Measurements from ENCODE around the gene HFE.
A peak's percentile ranks its signal among the peaks of the same experiment; 100 is the strongest.

Gene HFE

GRCh38 chr6:26120807-26121140, 33.5 kb downstream of the HFE start:
- peak overlapping the region; percentile 2; the same call in 1 of the 2 replicates for H3K4me2 ChIP-seq (ENCODE audit: insufficient read depth, low read length)
- peaks cover 35% of the 10 kb centered on the region for H3K4me1 ChIP-seq (ENCODE audit: insufficient read depth, low read length)
- H4K20me1 ChIP-seq (ENCODE audit: insufficient read depth, low read length), result peaks cover 17% of the 10 kb centered on the region
- peaks cover 8% of the 10 kb centered on the region; the same call in 1 of the 2 replicates for H3K36me3 ChIP-seq (ENCODE audit: insufficient read depth, low read length)
- no peaks in the 10 kb centered on the region for H3K27me3 ChIP-seq (ENCODE audit: insufficient read depth, low read length, poor library complexity)
- peaks cover 18% of the 10 kb centered on the region for H3K79me2 ChIP-seq (ENCODE audit: insufficient read depth, low read length)
- DNase-seq, result no peak
- no peak for ATAC-seq (ENCODE audit: insufficient read depth, low read depth)
- H3K27ac ChIP-seq (ENCODE audit: low read length), result peak overlapping the region; percentile 96
- H2AFZ ChIP-seq (ENCODE audit: low read depth, low read length), result no peak overlapping the region
- H3K4me3 ChIP-seq (ENCODE audit: low read depth in 1 of 2, low read length in 2 of 2), result no peak overlapping the region
- no peak for TF ChIP-seq EZH2 (IDR thresholded peaks at IDR 0.05; ENCODE audit: borderline replicate concordance, low read depth, low read length, severe bottlenecking)
- TF ChIP-seq, protein P1, sequence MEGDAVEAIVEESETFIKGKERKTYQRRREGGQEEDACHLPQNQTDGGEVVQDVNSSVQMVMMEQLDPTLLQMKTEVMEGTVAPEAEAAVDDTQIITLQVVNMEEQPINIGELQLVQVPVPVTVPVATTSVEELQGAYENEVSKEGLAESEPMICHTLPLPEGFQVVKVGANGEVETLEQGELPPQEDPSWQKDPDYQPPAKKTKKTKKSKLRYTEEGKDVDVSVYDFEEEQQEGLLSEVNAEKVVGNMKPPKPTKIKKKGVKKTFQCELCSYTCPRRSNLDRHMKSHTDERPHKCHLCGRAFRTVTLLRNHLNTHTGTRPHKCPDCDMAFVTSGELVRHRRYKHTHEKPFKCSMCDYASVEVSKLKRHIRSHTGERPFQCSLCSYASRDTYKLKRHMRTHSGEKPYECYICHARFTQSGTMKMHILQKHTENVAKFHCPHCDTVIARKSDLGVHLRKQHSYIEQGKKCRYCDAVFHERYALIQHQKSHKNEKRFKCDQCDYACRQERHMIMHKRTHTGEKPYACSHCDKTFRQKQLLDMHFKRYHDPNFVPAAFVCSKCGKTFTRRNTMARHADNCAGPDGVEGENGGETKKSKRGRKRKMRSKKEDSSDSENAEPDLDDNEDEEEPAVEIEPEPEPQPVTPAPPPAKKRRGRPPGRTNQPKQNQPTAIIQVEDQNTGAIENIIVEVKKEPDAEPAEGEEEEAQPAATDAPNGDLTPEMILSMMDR (IDR thresholded peaks at IDR 0.05; ENCODE audit: borderline replicate concordance, extremely low read depth, low read length, poor library complexity, severe bottlenecking), result no peak
- H3K9me3 ChIP-seq (ENCODE audit: insufficient read depth, low read length, severe bottlenecking), result no peaks in the 10 kb centered on the region
- peak overlapping the region; percentile 84 for H3K9ac ChIP-seq (ENCODE audit: low read depth, low read length)

DNA sequence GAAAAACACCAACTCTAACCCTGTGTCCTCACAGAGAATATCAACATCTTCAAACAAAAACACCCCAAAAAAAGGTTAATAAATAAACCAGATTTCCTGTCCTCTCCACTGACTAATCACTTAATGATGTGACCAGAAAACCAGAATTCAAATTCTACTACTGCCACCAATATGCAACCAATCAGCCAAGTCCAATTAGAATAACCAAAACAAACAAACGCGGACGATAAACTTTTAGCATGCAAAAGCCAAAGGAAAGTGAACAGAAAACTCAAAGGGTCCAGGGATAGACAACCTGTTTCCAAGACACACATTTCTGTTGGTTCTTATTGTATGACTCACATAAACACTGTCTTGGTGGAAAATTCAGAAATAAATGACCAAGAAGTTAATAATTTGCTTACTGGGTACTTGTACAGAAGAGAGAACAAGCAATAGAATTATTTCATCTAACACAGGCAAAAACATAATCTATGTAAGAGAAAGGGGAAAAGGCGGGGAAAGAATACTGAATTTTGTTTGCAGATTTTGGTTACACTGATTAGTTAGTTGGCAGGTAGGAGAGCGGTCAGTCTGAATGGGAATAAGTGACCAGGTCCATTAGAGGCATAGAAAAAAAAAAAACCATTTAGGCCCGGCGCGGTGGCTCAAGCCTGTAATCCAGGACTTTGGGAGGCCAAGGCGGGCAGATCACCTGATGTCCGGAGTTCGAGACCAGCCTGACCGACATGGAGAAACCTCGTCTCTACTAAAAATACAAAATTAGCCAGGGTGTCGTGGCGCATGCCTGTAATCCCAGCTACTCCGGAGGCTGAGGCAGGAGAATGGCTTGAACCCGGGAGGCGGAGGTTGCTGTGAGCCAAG, 34.1 kb downstream of the HFE start:
- peaks cover 34% of the 10 kb centered on the region for H3K4me1 ChIP-seq (ENCODE audit: insufficient read depth, low read length)
- H2AFZ ChIP-seq (ENCODE audit: low read depth, low read length), result no peak overlapping the region

DNA sequence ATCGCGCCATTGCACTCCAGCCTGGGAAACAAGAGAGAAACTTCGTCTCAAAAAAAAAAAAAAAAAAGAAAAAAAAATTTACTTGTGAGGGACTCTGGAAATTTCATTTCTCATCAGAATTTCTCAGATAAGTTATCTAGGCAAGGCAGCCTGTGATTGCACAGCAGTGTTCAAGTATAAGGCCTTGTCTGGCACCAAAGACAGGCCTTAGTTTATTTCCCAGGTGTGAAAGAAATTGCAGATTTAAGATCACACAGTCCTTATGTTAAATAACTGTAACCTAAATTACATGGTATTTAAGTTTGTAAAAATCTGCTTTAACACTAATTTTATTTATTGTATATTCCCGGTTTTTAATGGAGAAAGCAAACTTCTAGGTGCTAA, 34.8 kb downstream of the HFE start:
- H3K79me2 ChIP-seq (ENCODE audit: insufficient read depth, low read length), result peaks cover 30% of the 10 kb centered on the region
- peak overlapping the region; percentile 96 for H3K27ac ChIP-seq (ENCODE audit: low read length)
- H3K9ac ChIP-seq (ENCODE audit: low read depth, low read length), result peak overlapping the region; percentile 84
- no peak for TF ChIP-seq EZH2 (IDR thresholded peaks at IDR 0.05; ENCODE audit: borderline replicate concordance, low read depth, low read length, severe bottlenecking)
- TF ChIP-seq, protein P1 (IDR thresholded peaks at IDR 0.05; ENCODE audit: borderline replicate concordance, extremely low read depth, low read length, poor library complexity, severe bottlenecking), result no peak
- no peak overlapping the region for H2AFZ ChIP-seq (ENCODE audit: low read depth, low read length)
- peak overlapping the region in 1 of 2 experiments; percentile 52; a peak in 2 of 4 replicates for H3K4me3 ChIP-seq (ENCODE audit: low read depth in 1 of 2, low read length in 2 of 2)
- H3K27me3 ChIP-seq (ENCODE audit: insufficient read depth, low read length, poor library complexity), result no peaks in the 10 kb centered on the region
- H3K4me1 ChIP-seq (ENCODE audit: insufficient read depth, low read length), result peaks cover 37% of the 10 kb centered on the region
- peaks cover 15% of the 10 kb centered on the region; the same call in 1 of the 2 replicates for H3K36me3 ChIP-seq (ENCODE audit: insufficient read depth, low read length)
- DNase-seq (no peak), ATAC-seq (ENCODE audit: insufficient read depth, low read depth) (no peak)
- no peaks in the 10 kb centered on the region for H3K9me3 ChIP-seq (ENCODE audit: insufficient read depth, low read length, severe bottlenecking)
- peaks cover 28% of the 10 kb centered on the region for H4K20me1 ChIP-seq (ENCODE audit: insufficient read depth, low read length)
- peak overlapping the region; percentile 62 for H3K4me2 ChIP-seq (ENCODE audit: insufficient read depth, low read length)

More for the DNA sequence above, 34.1 kb downstream of the HFE start:
- H3K79me2 ChIP-seq (ENCODE audit: insufficient read depth, low read length), result peaks cover 24% of the 10 kb centered on the region
- no peak for DNase-seq
- H4K20me1 ChIP-seq (ENCODE audit: insufficient read depth, low read length), result peaks cover 23% of the 10 kb centered on the region
- H3K9me3 ChIP-seq (ENCODE audit: insufficient read depth, low read length, severe bottlenecking), result no peaks in the 10 kb centered on the region
- peak overlapping the region; percentile 96 for H3K27ac ChIP-seq (ENCODE audit: low read length)
- H3K27me3 ChIP-seq (ENCODE audit: insufficient read depth, low read length, poor library complexity), result no peaks in the 10 kb centered on the region
- peaks cover 11% of the 10 kb centered on the region; the same call in 1 of the 2 replicates for H3K36me3 ChIP-seq (ENCODE audit: insufficient read depth, low read length)
- H3K9ac ChIP-seq (ENCODE audit: low read depth, low read length), result peak overlapping the region; percentile 84
- peak overlapping the region; percentile 2; the same call in 1 of the 2 replicates for H3K4me2 ChIP-seq (ENCODE audit: insufficient read depth, low read length)
- no peak overlapping the region for H3K4me3 ChIP-seq (ENCODE audit: low read depth in 1 of 2, low read length in 2 of 2)
- ATAC-seq (ENCODE audit: insufficient read depth, low read depth), result no peak
- TF ChIP-seq EZH2 (IDR thresholded peaks at IDR 0.05; ENCODE audit: borderline replicate concordance, low read depth, low read length, severe bottlenecking), result no peak
- TF ChIP-seq, protein P1 (IDR thresholded peaks at IDR 0.05; ENCODE audit: borderline replicate concordance, extremely low read depth, low read length, poor library complexity, severe bottlenecking), result no peak

Data from DND-41 (cell line).